HG03442 (cell line): ENCODE measurements around the gene BSG.
"Not testable (repeated sequence)": the region's sequence is repeated elsewhere in the genome, so short reads cannot be mapped to it uniquely, and the experiment has no call there.

Source experiments
- ATAC-seq: cut with Tn5 transposase; IDR thresholded peaks from one replicate; pipeline ENCODE4 v1.9.1; 2021; ENCODE audit warnings: mild to moderate bottlenecking, moderate library complexity; ENCODE audit not compliant: unreplicated experiment

BSG gene

GRCh38 chr19:617551-618246 lies 45.3 kb downstream of the BSG start:
- no peak for ATAC-seq

GRCh38 chr19:618247-618619 lies 45.8 kb downstream of the BSG start:
- no peak for ATAC-seq

- ATAC-seq = no peak
These were observed 46.4 kb downstream of the BSG start for GRCh38 chr19:618674-619285.

- no peak for ATAC-seq
These were observed 47.0 kb downstream of the BSG start for GRCh38 chr19:619286-620002.

GRCh38 chr19:620166-620862 lies 47.9 kb downstream of the BSG start:
- no peak for ATAC-seq

GRCh38 chr19:621191-621590 lies 48.8 kb downstream of the BSG start:
- ATAC-seq = not testable (repeated sequence)

GRCh38 chr19:621819-622218 lies 49.4 kb downstream of the BSG start:
- ATAC-seq = no peak

GRCh38 chr19:622666-623065 lies 50.3 kb downstream of the BSG start:
- no peak for ATAC-seq

- ATAC-seq = no peak
These were observed 51.0 kb downstream of the BSG start for GRCh38 chr19:623175-623916.

GRCh38 chr19:623974-624373 lies 51.6 kb downstream of the BSG start:
- no peak for ATAC-seq

- no peak for ATAC-seq
These were observed 52.2 kb downstream of the BSG start for GRCh38 chr19:624433-625109.

- ATAC-seq = no peak
These were observed 52.9 kb downstream of the BSG start for GRCh38 chr19:625257-625656.

- ATAC-seq = not testable (repeated sequence)
These were observed 54.2 kb downstream of the BSG start for GRCh38 chr19:626566-626965.

- no peak for ATAC-seq
These were observed 55.8 kb downstream of the BSG start for GRCh38 chr19:628168-628567.

GRCh38 chr19:629515-629914 lies 57.1 kb downstream of the BSG start:
- not testable (repeated sequence) for ATAC-seq

- ATAC-seq = no peak
These were observed 57.7 kb downstream of the BSG start for GRCh38 chr19:629961-630714.

- peak; percentile 16 for ATAC-seq
These were observed 60.2 kb downstream of the BSG start for GRCh38 chr19:632579-633067.
